Measurements from ENCODE around the gene FATE1.
A peak's percentile ranks its signal among the peaks of the same experiment; 100 is the strongest.

- TF ChIP-seq CTCF (IDR thresholded peaks at IDR 0.05) (peak; percentile 42 to 71 (median 55)), EP300 (IDR thresholded peaks at IDR 0.05) (no peak)
Measured at GRCh38 chrX:151680805-151681204, 35.0 kb upstream of the FATE1 start.

Data from upper lobe of left lung (tissue), 4 donors.